Neural cell (in vitro differentiated cells): ENCODE results near the gene VWC2. TPM values are rescaled to one million over a fixed set of nuclear protein-coding genes. Genes with fewer than 3 reads are reported as not detected.

Experiments used
- H2AFZ ChIP-seq: fragments of 200-600, 300-800 bp; sonication (generic), shearing (Covaris generic); 2 replicates; pipeline ENCODE4 v1.6.0; 2014; ENCODE audit warnings: low read depth, mild to moderate bottlenecking, antibody characterized with exemption, low read length, moderate library complexity
- H3F3A ChIP-seq: fragments of 200-600 bp; shearing (Covaris generic); 2 replicates; pipeline ENCODE4 v1.6.1; 2016; ENCODE audit warnings: mild to moderate bottlenecking, moderate library complexity, mixed read lengths, antibody characterized with exemption, low read length; ENCODE audit not compliant: insufficient read depth, poor library complexity, severe bottlenecking
- H3K27ac ChIP-seq: fragments of 200-600, 300-800 bp; sonication (generic), shearing (Covaris generic); 2 replicates; pipeline ENCODE4 v1.5.1; 2014; ENCODE audit warnings: mild to moderate bottlenecking, low read length, moderate library complexity
- H3K27me3 ChIP-seq: fragments of 300-800, 200-600 bp; sonication (generic), shearing (Covaris generic); 2 replicates; pipeline ENCODE4 v1.6.0; 2014; ENCODE audit warnings: mild to moderate bottlenecking, low read depth, low read length, moderate library complexity; ENCODE audit not compliant: insufficient read depth
- H3K36me3 ChIP-seq: fragments of 300-800, 200-600 bp; sonication (generic), shearing (Covaris generic); 2 replicates; pipeline ENCODE4 v1.5.1; 2014; ENCODE audit warnings: mild to moderate bottlenecking, antibody characterized with exemption, low read length, moderate library complexity; ENCODE audit not compliant: insufficient read depth
- H3K4me2 ChIP-seq: fragments of 300-800, 200-600 bp; sonication (generic), shearing (Covaris generic); 2 replicates; pipeline ENCODE4 v1.6.0; 2014; ENCODE audit warnings: mild to moderate bottlenecking, low read length
- H3K4me3 ChIP-seq: fragments of 300-800, 200-600 bp; sonication (generic), shearing (Covaris generic); 2 replicates; pipeline ENCODE4 v1.5.1; 2014; ENCODE audit warnings: mild to moderate bottlenecking, low read length, moderate library complexity
- H3K79me2 ChIP-seq: fragments of 200-600 bp; shearing (Covaris generic); replicated peaks from 2 replicates; pipeline ENCODE4 v1.6.0; 2014; ENCODE audit warnings: mild to moderate bottlenecking, low read length, moderate library complexity; ENCODE audit not compliant: insufficient read depth
- H3K9ac ChIP-seq: fragments of 300-800, 200-600 bp; sonication (generic), shearing (Covaris generic); 2 replicates; pipeline ENCODE4 v1.6.1; 2016; ENCODE audit warnings: mild to moderate bottlenecking, low read length, mixed read lengths
- H3K9me2 ChIP-seq: fragments of 200-600 bp; shearing (Covaris generic); 2 replicates; pipeline ENCODE4 v1.6.1; 2016; ENCODE audit warnings: mild to moderate bottlenecking, low read length, mixed read lengths; ENCODE audit not compliant: insufficient read depth
- H3K9me3 ChIP-seq: fragments of 200-600, 300-800 bp; sonication (generic), shearing (Covaris generic); 2 replicates; pipeline ENCODE4 v1.6.1; 2016; ENCODE audit warnings: mild to moderate bottlenecking, mixed run types, low read length, moderate library complexity, mixed read lengths
- H4K20me1 ChIP-seq: fragments of 200-600 bp; shearing (Covaris generic); 2 replicates; pipeline ENCODE4 v1.6.1; 2016; ENCODE audit warnings: mild to moderate bottlenecking, mixed run types; ENCODE audit not compliant: insufficient read depth
- CTCF ChIP-seq: fragments of 450-650 bp; IDR thresholded peaks from 2 replicates; pipeline ENCODE4 v1.5.1; 2014; ENCODE audit warnings: antibody characterized with exemption, mild to moderate bottlenecking, moderate library complexity; ENCODE audit not compliant: poor library complexity, severe bottlenecking
- EP300 ChIP-seq: fragments of 450-650 bp; conservative IDR thresholded peaks from 2 replicates; pipeline ENCODE4 v1.6.1; 2014; ENCODE audit warnings: antibody characterized with exemption, mild to moderate bottlenecking, moderate library complexity; ENCODE audit not compliant: poor library complexity, severe bottlenecking
- EZH2 ChIP-seq: fragments of 200-600, 300-800 bp; shearing (Covaris generic), sonication (generic); IDR thresholded peaks from 2 replicates; pipeline ENCODE4 v1.6.1; 2014; ENCODE audit warnings: antibody characterized with exemption, low read length, borderline replicate concordance, mild to moderate bottlenecking; ENCODE audit not compliant: insufficient read depth, poor library complexity, severe bottlenecking
- MXI1 ChIP-seq: fragments of 450-650 bp; conservative IDR thresholded peaks from 2 replicates; pipeline ENCODE4 v1.6.1; 2014; ENCODE audit warnings: antibody characterized with exemption, mild to moderate bottlenecking; ENCODE audit not compliant: poor library complexity, severe bottlenecking
- POLR2AphosphoS5 ChIP-seq: IDR thresholded peaks from 2 replicates; pipeline ENCODE4 v1.6.1; 2012
- RAD21 ChIP-seq: fragments of 450-650 bp; conservative IDR thresholded peaks from 2 replicates; pipeline ENCODE4 v1.6.1; 2014; ENCODE audit warnings: antibody characterized with exemption, mild to moderate bottlenecking, moderate library complexity
- SMC3 ChIP-seq: fragments of 450-650 bp; conservative IDR thresholded peaks from 2 replicates; pipeline ENCODE4 v1.6.1; 2014; ENCODE audit warnings: antibody characterized with exemption, mild to moderate bottlenecking, moderate library complexity; ENCODE audit not compliant: poor library complexity
- TAF1 ChIP-seq: IDR thresholded peaks from 2 replicates; pipeline ENCODE4 v1.6.1; 2012; ENCODE audit warnings: low read depth
- polyA plus RNA-seq: library from polyadenylated mRNA; depleted of rRNA; stranded (reverse); fragments of >200 nt; gene quantifications from 2 replicates; pipeline ENCODE4 v1.2.3, GENCODE V29; 2014
- TF ChIP-seq, protein P1 (sequence below): IDR thresholded peaks from 2 replicates; pipeline ENCODE4 v1.6.1; 2012; ENCODE audit warnings: borderline replicate concordance

The VWC2 gene
- polyA plus RNA-seq, 1 donor from 2014 or later = 4.6 TPM

DNA sequence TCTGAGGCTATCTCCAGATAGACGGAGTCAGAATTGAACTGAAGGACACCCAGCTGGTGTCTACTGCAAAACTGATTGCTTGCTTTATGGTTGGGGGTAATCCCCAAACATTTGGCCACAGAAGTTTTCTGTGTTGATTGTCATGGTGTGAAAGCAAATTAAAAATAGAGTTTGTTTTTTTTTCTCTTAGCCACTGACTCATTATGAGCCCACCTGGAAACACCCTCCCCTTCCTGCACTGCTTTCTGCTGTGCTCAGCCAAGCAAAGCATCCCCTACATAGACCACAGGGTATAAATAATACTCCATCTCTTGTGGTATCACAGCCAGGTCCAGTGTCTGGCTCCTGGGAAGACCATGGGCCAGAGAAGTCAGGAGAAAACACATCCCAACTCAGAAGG is 6.5 kb upstream of the VWC2 start:
- H3K9ac ChIP-seq = no peak overlapping the region

GRCh38 chr7:49767719-49768118 is 5.7 kb upstream of the VWC2 start:
- no peaks in the 10 kb centered on the region for H3F3A ChIP-seq
- no peaks in the 10 kb centered on the region for H3K79me2 ChIP-seq
- no peaks in the 10 kb centered on the region for H3K9me2 ChIP-seq
- TF ChIP-seq CTCF = no peak
- no peak for TF ChIP-seq MXI1
- no peak for TF ChIP-seq POLR2AphosphoS5
- TF ChIP-seq EP300 = no peak
- no peak for TF ChIP-seq TAF1
- TF ChIP-seq SMC3 = no peak
- TF ChIP-seq RAD21 = no peak
- H3K27ac ChIP-seq = no peak overlapping the region
- no peaks in the 10 kb centered on the region for H3K9me3 ChIP-seq
- no peaks in the 10 kb centered on the region for H3K36me3 ChIP-seq
- no peak overlapping the region for H3K4me2 ChIP-seq
- peaks cover 9% of the 10 kb centered on the region for H3K27me3 ChIP-seq
- no peak overlapping the region for H3K9ac ChIP-seq
- no peak overlapping the region for H3K4me3 ChIP-seq
- no peak overlapping the region for H2AFZ ChIP-seq
- no peaks in the 10 kb centered on the region for H4K20me1 ChIP-seq

More for the DNA sequence above, 6.5 kb upstream of the VWC2 start:
- Histone ChIP-seq H3K4me2 (no peak overlapping the region), H3K36me3 (no peaks in the 10 kb centered on the region), H3F3A (no peaks in the 10 kb centered on the region), H3K27me3 (peaks cover 8% of the 10 kb centered on the region), H3K9me3 (no peaks in the 10 kb centered on the region), H3K9me2 (no peaks in the 10 kb centered on the region), H3K4me3 (no peak overlapping the region), H3K79me2 (no peaks in the 10 kb centered on the region), H4K20me1 (no peaks in the 10 kb centered on the region), H3K27ac (no peak overlapping the region), H2AFZ (no peak overlapping the region)
- TF ChIP-seq RAD21 (no peak), EZH2 (no peak), POLR2AphosphoS5 (no peak), CTCF (no peak), EP300 (no peak), MXI1 (no peak), SMC3 (no peak), TAF1 (no peak)
- TF ChIP-seq, protein P1, sequence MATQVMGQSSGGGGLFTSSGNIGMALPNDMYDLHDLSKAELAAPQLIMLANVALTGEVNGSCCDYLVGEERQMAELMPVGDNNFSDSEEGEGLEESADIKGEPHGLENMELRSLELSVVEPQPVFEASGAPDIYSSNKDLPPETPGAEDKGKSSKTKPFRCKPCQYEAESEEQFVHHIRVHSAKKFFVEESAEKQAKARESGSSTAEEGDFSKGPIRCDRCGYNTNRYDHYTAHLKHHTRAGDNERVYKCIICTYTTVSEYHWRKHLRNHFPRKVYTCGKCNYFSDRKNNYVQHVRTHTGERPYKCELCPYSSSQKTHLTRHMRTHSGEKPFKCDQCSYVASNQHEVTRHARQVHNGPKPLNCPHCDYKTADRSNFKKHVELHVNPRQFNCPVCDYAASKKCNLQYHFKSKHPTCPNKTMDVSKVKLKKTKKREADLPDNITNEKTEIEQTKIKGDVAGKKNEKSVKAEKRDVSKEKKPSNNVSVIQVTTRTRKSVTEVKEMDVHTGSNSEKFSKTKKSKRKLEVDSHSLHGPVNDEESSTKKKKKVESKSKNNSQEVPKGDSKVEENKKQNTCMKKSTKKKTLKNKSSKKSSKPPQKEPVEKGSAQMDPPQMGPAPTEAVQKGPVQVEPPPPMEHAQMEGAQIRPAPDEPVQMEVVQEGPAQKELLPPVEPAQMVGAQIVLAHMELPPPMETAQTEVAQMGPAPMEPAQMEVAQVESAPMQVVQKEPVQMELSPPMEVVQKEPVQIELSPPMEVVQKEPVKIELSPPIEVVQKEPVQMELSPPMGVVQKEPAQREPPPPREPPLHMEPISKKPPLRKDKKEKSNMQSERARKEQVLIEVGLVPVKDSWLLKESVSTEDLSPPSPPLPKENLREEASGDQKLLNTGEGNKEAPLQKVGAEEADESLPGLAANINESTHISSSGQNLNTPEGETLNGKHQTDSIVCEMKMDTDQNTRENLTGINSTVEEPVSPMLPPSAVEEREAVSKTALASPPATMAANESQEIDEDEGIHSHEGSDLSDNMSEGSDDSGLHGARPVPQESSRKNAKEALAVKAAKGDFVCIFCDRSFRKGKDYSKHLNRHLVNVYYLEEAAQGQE = no peak
